GM21360 (cell line): Measurements from ENCODE around the gene LIMD2.
"Not testable (repeated sequence)": the region's sequence is repeated elsewhere in the genome, so short reads cannot be mapped to it uniquely, and the experiment has no call there.

ENCODE experiments used
- ATAC-seq: cut with Tn5 transposase; IDR thresholded peaks from one replicate; pipeline ENCODE4 v1.9.1; 2021; ENCODE audit warnings: mild to moderate bottlenecking, moderate library complexity; ENCODE audit not compliant: unreplicated experiment

The LIMD2 gene

DNA sequence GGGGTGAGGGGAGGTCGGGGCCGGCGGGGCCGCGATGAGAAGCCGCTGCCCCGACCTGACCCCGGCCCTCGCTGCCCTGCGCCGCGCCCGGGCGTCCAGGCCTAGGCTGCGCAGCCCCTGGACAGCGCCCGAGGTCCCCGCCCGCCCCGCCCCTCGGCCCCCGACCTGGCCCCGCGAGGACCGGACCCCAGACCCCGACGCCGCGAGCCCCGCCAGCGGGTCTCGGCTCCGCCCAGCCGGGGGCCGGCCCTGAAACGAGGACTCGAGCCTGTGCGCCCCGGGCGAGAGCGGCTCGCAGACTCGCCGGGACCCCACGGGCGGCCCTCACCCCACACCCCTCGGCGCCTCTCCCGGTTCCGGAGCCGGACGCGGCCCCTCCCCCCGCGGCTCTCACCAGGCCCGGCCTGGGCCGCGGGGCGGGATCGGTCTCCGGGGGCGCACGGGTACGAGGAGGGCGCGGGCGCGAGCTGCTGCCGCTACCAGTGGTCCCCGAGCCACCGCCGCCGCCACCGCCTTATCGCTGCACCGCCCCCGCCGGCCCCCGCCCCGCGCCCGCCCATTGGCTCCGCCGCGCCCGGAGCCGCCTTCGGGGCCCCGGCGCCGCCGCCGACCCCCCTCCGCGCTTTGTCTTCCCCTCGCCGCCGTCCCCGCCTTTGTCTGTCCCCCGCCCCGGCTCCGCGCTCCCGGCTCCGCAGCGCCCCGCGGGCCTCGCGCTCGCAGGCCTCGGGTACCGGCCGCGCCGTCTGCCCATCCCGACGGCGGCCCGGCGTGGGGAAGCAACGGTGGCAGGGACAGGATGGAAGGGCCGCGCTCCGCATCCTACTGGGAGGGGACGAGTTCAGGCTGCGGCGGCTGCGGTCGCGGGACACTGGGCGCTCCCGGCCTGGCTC, at the start of gene LIMD2:
LIMD2 (minus strand) TSS at position 488 of the 890 bp plus-strand sequence. CDS start 827 bp downstream, outside the sequence.
- ATAC-seq: no peak

DNA sequence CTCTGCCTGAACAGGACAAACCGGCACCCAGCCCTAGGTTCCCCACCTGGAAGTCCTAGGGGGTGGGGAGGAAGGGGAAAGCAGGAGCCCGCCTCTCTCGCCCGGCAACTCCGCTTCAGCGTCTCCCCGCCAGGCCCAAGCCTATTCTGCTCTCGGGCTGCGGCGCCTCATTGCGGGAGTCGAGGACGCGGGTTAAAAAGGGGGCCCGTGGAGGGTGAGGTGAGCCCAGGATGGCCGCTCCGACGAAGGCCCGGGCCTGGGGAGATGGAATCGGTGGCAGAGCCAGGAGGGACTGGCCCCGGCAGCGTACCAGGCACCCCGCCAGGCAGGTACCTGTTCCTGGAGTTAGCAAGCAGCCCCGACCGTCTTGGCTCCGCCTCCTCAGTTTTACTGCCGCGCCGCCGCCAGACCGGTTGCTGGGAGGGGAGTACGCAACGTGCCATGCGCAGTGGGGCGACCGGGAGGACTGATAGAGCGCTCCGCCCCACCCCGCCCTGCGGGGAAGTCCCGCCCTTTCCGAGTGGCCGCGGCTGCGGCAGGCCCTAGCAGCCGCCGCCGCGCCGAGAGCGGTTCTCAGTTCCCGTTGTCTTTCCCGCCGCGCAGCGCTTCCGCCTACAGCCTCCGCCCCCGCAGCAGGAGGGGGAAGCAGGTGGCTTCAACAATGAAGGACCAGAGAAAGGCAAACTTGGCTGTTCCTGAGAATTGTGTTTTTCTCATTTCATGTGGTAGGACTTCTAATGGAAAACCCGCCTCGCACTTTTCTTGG, 41.7 kb upstream of the LIMD2 start, which contains the start of gene STRADA:
STRADA (minus strand) TSS at position 392 of the 766 bp plus-strand sequence. CDS start 13,430 bp downstream, outside the sequence.
- ATAC-seq: peak; percentile 86

DNA sequence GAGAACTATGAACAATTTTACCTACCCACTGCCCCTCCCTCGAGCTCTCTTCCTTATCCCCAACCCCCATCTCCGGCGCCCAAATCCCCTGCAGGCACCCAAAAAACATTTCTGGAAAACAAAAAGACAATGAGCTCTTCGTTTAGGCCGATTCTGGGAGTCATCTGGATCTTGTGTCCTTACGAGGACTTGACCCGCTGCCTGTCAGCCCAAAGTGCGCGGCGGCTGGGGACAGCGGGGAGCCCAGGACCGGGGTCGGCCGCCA, 41.1 kb upstream of the LIMD2 start:
- ATAC-seq: no peak

DNA sequence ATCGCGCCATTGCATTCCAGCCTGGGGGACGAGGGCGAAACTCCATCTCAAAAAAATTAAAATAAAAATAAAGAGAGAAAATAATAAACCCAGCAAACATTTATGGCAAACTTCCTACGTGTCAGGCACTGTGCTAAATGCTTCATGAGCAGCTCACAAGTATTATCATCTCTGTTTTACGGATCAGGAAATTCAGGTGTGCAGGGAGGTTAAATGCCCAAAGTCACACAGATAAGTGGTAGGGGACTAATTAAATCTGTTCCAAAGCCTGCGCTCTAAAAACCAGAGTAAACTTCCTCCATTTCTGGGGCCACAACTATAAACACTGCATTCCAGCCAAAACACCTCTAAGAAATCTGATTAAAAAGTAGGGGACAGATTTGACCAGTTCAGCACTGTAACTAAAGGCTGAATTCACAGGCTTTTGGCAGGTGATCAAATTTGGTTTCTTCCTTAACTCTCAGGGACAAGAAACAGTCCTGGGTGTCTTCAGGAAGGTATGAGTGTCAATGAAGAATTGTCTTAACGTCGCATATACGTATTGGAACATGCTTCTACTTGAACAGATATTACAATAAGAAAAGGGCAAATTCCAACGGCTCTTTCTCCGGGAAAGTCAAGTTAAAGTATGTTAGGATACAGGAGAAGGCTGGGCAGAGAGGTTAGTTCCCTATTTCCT, 40.7 kb upstream of the LIMD2 start:
- ATAC-seq: no peak

DNA sequence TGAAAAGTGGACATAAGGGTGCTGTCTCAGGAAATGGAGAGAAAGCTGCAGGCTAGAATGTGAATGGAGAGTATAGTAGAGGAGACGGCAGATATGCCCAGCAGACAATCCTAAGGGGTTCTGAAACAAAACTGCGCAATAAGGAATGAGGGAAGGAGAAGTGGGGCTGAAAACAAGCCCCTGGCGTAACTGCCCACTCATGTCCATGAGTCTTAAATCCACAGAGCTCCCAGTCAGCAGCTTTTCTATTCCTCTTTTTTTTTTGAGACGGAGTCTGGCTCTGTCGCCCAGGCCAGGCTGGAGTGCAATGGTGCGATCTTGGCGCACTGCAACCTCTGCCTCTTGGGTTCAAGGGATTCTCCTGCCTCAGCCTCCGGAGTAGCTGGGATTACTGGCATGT, 35.8 kb upstream of the LIMD2 start:
- no peak for ATAC-seq

DNA sequence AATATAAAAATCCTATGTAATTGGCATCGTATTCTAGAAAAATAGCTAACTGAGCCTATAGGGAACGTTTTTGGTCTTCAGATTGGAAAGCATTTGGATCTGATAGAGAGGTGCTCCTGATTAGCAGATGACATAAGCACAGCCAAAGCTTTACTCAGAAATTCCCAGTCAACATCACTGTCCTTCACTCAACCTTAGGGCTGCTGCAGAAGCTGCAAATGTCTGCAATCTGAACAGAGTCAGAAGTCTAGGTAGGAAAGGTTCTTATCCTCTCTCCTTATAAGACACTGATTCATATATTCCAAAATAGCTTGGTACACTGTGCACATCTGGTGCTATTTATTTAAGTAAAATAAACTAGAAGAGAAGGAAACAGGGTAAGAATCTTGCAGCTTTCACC, 22.5 kb upstream of the LIMD2 start:
- ATAC-seq: no peak

DNA sequence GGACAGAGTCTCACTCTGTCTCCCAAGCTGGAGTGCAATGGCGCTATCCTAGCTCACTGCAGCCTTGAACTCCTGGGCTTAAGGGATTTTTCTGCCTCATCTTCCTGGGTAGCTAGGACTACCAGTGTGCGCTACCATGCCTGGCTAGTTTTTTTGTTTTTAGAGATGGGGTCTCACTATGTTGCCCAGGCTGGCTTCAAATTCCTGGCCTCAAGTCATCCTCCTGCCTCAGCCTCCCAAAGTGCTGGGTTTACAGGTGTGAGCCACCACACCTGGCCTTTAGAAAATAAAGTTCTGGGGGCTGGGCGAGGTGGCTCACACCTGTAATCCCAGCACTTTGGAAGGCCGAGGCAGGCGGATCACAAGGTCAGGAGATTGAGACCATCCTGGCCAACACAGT, 20.3 kb upstream of the LIMD2 start:
- not testable (repeated sequence) for ATAC-seq

DNA sequence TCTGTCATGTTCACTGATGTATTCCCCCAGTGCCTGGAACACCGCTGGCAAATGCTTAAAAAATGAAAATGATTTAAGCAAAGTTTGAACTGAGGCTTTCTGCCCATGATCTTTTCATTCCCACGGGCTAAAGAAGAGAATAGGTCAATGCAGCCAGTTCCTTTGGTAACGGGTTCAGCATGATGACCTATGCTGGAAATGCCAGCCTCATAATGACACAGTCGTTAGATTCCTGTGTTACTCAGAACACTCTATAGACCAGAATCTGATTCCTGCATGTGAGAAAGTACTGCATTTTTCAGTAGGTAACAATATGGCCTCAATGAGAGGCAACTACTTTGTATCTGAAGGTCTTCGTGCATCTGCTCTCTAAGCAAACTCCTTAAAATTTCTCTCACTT, 19.1 kb upstream of the LIMD2 start:
- ATAC-seq: no peak

DNA sequence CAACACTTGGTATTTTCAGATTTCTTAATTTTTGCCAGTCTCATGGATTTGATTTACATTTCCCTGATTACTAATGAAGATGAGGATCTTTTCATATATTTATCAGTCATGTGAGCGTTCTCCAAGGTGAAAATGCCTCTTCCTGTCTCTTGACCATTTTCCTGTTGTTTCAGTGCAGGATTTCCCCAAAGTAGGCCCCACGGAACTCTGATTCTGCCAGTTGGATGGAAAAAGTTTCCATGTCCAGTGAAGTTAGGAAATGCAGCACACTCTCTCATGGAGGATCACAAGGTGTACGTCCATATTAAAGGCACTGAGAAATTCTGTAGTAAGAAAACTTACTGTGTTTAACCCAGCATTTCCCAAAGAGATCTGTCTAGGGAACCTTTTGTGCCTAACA, 16.5 kb upstream of the LIMD2 start:
- no peak for ATAC-seq

DNA sequence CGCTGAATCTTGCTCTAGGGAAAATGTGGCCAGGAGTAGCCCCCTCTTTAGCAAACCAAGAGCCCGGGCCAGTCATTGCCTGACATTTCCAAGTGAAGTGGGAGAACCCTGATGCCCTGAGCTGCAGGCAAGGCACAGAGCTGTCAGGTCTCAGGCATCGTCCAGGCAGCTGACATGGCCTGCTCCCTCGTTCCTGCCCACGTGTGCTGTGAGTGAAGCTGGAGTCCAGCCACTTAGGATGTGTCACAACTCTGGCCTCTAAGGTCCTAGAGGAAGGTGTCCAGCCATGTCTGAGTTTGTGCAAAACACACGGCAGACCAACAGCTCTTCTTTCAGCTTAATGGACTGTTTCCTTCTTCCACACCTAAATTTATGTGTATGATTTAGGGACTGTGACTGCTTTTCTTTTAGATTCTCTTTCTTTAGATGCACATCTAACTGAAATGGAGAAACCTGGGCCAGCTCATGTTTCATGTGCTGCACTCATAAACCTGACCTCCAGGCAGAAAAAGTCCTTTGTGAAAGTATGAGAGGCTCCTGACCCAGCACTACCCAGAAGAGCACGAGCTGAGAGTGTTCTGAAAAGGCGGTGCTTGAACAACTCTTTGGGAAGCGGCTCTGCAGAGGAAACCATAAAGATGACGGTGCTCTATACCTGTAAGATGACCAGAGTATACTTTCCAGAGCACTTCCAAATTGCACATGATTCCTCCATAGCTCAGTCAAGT, 14.8 kb upstream of the LIMD2 start:
- ATAC-seq: no peak

DNA sequence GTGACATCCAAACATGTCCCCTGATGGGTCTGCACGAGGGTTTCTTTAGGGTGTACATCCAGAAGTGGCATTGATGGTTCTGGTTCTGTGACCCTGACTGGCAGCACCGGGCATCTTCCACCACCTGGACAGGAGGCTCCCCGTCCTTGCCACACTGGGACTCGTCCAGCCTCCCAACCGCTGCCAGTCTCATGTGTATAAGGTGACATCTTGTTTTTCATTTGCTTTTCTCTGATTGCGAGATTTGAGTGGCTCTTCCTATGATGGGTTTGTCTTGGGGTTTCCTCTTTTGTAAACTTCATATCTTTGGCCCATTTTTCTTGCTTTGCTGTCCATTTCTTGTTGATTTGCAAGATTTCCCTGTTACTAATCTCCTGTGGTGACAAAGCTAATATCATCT, 9.2 kb upstream of the LIMD2 start:
- no peak for ATAC-seq

DNA sequence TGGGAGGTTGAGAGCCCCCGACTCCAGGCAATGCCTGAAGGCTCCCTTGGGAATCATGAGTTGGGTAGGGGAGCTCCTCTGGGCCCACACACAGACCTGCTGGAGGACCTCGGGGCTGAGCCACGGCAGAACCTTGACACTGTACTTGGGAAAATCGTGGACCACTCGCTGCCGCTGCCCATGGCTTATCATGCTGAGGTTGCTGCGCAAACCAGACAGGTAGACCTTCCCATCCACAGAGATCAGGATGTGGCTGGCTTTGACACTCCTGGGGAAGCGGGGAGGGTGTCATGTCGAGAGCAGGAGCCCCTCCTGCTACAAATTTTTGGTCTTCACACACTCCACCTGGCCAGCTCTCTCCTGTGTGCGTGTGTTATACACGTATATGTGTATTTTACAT, 7.2 kb upstream of the LIMD2 start:
- no peak for ATAC-seq

DNA sequence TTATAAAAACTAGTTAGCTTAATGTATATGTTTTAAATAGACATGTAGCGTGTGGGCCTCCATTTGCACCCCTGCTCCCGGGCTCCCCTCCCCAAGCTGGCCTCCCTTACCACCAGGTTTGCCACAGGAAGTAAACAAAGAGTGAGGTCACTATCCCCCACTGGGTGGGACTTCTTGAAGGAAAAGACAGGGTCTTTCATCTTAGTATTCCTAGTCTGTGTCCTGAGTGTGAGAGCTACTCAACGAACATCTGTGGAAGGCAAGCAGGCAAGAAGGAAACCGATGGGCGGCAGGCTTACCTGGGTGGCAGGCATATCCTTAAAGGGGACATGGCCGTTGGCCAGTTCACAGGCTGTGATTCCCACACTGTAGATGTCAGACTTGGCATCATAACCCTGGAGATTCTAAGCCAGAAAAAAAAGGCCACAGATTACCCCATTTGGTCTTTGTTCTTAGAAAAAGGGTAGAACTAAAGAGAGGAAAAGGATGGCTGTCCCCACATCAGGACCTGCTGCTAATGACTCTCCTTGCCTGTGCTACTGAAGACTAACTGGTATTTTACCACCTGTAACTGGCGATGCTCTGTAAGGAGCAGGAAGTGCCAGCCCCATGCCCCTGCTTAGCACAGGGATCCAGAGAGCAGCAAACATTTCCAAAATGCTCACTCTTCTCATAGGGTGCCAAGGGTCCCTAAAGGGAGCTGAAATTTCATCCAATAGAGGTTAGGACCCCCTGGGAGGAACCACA, 6.6 kb upstream of the LIMD2 start:
- ATAC-seq: no peak

DNA sequence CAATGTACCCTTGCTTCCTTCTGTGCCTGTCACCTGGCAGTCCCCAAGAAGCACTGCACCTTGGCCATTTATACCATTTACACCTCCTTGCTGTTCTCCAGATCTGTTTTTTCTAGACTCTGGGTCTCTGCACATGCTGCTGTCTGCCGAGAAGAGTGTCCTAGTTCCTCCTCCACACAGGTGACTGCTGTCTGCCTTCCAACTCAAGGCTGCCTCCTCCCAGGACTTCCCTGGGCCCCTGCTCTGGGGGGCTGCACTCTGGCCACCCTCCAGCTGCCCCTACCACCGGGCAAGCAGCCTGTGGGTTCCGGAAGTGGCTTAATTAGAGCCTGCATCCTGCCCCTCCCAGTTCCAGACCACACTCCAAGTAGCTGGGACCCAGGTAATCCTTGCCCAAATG, 5.7 kb upstream of the LIMD2 start:
- no peak for ATAC-seq

DNA sequence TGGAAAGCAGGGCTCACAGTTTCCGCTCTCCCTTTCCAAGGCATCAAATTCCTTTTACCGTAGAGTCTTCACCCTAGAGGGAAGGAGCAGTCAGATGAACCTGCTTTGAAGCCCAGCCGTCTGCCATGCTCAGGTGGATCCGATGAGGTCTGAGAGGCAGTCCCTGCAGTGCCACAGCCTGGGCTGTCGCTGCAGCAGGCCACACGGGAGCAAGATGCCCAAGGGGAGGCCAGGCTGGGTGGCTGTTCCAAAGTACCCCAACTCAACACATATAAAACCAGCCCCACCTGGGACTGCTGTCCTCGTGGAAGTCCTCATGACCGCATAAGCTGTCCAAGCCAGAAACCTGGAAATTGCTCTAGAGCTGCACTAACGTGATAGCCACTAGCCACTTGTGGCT, 4.9 kb upstream of the LIMD2 start:
- no peak for ATAC-seq

DNA sequence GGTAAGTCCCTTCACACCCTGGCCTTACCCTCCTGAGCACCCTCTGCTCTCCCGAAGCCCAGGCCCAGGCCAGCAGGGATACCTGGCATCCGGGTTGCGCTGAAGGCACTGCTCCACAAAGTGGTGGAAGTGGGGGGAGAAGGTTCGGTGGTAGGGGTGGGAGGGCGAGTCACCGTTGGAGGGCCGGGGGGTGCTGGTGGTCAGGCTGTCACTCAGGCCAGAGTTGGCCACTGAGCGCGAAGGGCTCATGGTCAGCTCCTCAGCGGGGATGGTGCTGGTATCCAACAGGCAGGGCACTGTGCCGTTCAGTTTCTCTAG, 4.3 kb upstream of the LIMD2 start:
- ATAC-seq: no peak

DNA sequence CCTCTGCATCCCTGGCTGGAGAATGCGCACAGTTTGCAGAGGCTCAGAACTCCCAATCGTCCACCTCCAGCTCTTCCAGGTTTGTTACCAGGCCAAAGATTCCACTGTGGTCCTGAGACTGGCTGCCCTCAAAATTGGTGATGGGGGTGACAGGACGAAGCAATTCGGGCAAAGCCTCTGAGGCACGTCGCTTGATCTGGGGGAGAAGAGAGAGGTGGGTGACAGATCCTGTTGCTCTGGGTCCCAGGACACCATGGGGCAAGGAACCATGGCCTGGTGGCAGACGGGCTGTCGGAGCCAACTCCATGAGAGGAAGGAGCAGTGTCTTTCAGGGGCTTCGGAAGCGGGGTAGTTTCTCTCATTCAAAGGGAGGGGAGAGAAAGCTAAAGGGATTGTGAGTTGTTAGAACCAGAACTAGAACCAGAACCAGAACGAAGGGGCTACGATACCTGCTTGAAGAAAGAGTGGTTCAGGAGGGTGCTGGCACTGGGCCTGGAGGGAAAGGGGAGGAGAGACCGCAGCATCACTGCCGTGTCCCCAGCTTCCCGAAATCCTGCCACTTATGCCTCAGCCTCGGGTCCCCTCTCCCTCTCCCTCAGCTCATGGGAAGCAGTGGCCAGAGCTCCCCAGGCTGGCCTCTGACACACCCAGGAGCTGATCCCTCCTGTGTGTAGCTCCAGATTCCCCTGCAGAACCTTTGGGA, 3.8 kb upstream of the LIMD2 start:
- no peak for ATAC-seq

DNA sequence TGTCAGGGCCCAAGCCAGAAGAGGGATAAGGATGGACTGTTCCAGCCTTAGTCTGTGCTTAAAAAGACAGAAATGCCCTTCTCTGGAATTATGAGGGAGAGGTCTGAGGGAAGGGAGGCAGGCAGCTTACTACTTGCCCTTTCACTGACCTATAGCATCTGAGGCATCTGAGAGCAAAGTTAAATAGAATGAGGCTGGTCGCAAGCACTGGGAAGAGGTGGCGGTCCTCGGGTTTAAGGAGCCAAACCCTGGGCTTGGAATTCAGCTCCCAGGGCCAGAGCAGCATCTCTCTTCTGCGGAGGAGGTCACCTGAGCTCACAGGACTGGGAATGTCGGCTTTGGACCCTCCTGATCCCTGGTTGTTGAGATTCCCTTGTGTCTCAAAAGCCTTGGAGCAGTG, 3.1 kb upstream of the LIMD2 start:
- no peak for ATAC-seq

DNA sequence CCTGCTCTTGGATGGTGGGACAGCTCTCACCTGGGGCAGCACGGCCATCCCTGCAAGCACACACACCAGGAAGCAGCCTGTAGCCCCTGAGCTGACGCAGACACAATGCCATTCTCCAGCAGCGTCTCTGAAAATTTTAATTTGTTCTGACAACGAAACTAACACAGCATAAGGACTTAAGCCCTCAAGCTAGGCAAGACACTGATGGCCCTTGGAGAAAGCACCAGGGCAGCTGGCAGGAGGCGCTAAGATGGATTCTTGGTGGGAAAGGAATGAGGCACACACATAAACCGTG, 2.7 kb upstream of the LIMD2 start:
- no peak for ATAC-seq
